Raji (cell line): ENCODE data around the gene PILRA.

Experiments
- POLR2A ChIP-seq: IDR thresholded peaks from 2 replicates; pipeline ENCODE4 v1.6.1; 2011; ENCODE audit warnings: low read depth, low read length, control low read depth; ENCODE audit not compliant: insufficient read depth

Gene PILRA

GRCh38 chr7:100429637-100430492, 56.6 kb downstream of the PILRA start, which contains the start of gene MEPCE:
Gene MEPCE (plus strand): TSS chr7:100429831. CDS start chr7:100430019, 188 bp downstream.
- TF ChIP-seq POLR2A, result peak; percentile 67

- no peak for TF ChIP-seq POLR2A
Observed at GRCh38 chr7:100430493-100431285, 57.4 kb downstream of the PILRA start.

- TF ChIP-seq POLR2A, result no peak
Observed at GRCh38 chr7:100431286-100431735, 58.0 kb downstream of the PILRA start.

- no peak for TF ChIP-seq POLR2A
Observed at GRCh38 chr7:100432053-100432452, 58.8 kb downstream of the PILRA start.

- TF ChIP-seq POLR2A, result no peak
Observed at GRCh38 chr7:100432621-100433275, 59.5 kb downstream of the PILRA start.

GRCh38 chr7:100433276-100433591, 59.9 kb downstream of the PILRA start:
- TF ChIP-seq POLR2A, result 0 out of 2 replicates have a peak, but pooled peaks have one; percentile 26

GRCh38 chr7:100433592-100434296, 60.5 kb downstream of the PILRA start:
- TF ChIP-seq POLR2A, result no peak

GRCh38 chr7:100434297-100435144, 61.2 kb downstream of the PILRA start:
- peak; percentile 9; the same call in 1 of the 2 replicates for TF ChIP-seq POLR2A

- TF ChIP-seq POLR2A, result peak; percentile 25; the same call in 1 of the 2 replicates
Observed at GRCh38 chr7:100435401-100436304, 62.4 kb downstream of the PILRA start.

GRCh38 chr7:100437150-100438100, 64.1 kb downstream of the PILRA start:
- no peak for TF ChIP-seq POLR2A

GRCh38 chr7:100438172-100438571, 64.9 kb downstream of the PILRA start:
- TF ChIP-seq POLR2A, result no peak
